ENCODE measurements around the gene BAIAP3. TPM values are rescaled to one million over a fixed set of nuclear protein-coding genes. Genes with fewer than 3 reads are reported as not detected.
A peak's percentile ranks its signal among the peaks of the same experiment; 100 is the strongest.

The BAIAP3 gene
- total RNA-seq, 1 donor from 2014 or later, result 2.3 TPM

GRCh38 chr16:1299012-1299867 lies 34.2 kb upstream of the BAIAP3 start:
- peaks cover 18% of the 10 kb centered on the region for H3K27me3 Mint-ChIP-seq (ENCODE audit: low read depth)
- no peak for DNase-seq (ENCODE audit: low spot score in 2 of 2, unreplicated experiment in 2 of 2)
- no peak for TF ChIP-seq CTCF (IDR thresholded peaks at IDR 0.05; ENCODE audit: unreplicated experiment)
- no peaks in the 10 kb centered on the region for H3K36me3 Mint-ChIP-seq
- no peak overlapping the region for H3K27ac Mint-ChIP-seq
- no peaks in the 10 kb centered on the region for H3K9me3 Mint-ChIP-seq
- H3K4me1 Mint-ChIP-seq, result peaks cover 27% of the 10 kb centered on the region
- no peak overlapping the region for H3K4me3 Mint-ChIP-seq

DNA sequence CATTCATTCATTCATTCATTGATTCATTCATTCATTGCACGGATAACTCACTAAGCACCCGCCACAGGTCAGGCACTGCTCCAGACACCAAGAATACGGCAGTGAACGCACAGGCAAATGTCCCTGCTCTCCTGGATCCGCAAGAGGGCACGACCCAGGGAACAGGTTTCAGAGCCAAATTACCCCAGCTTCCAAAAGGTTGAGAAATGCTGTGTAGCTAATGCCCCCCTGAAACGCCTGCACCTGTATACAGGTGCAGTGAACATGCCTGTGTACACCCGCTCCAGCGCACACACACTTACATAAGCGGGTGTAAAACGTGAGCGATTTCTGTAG lies 33.6 kb upstream of the BAIAP3 start:
- Mint-ChIP-seq H3K36me3 (no peaks in the 10 kb centered on the region), H3K27me3 (ENCODE audit: low read depth) (peaks cover 18% of the 10 kb centered on the region), H3K9me3 (no peaks in the 10 kb centered on the region), H3K4me3 (no peak overlapping the region), H3K4me1 (peaks cover 24% of the 10 kb centered on the region), H3K27ac (no peak overlapping the region)
- DNase-seq (ENCODE audit: low spot score in 2 of 2, unreplicated experiment in 2 of 2), result no peak
- no peak for TF ChIP-seq CTCF (IDR thresholded peaks at IDR 0.05; ENCODE audit: unreplicated experiment)

- peaks cover 18% of the 10 kb centered on the region for H3K27me3 Mint-ChIP-seq (ENCODE audit: low read depth)
- no peaks in the 10 kb centered on the region for H3K36me3 Mint-ChIP-seq
- H3K9me3 Mint-ChIP-seq, result no peaks in the 10 kb centered on the region
- TF ChIP-seq CTCF (IDR thresholded peaks at IDR 0.05; ENCODE audit: unreplicated experiment), result peak; percentile 84
- peaks cover 24% of the 10 kb centered on the region for H3K4me1 Mint-ChIP-seq
- no peak overlapping the region for H3K27ac Mint-ChIP-seq
- peak in 1 of 2 experiments; percentile 88 for DNase-seq (ENCODE audit: low spot score in 2 of 2, unreplicated experiment in 2 of 2)
- H3K4me3 Mint-ChIP-seq, result no peak overlapping the region
Measured at GRCh38 chr16:1300664-1301476, 32.6 kb upstream of the BAIAP3 start.

DNA sequence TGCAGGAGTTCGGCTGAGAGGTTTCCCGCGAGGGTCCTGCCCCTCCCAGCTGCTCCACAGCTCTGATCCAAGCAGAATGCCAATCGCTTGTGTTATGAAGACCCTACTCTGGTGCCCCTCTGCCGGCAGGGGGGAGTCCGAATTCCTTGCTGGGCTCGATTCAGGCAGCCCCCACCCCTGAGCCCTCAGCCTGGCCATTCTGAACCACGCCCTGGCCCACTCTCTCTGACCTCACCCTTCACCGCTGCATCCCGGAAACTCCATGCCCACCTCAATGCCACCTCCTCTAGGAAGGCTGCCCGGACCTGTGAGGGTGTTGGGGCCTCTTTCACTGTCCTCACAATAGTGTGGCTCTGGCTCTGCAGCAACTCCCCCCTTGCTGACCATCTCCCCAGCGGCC lies 31.9 kb upstream of the BAIAP3 start:
- Mint-ChIP-seq H3K9me3 (no peaks in the 10 kb centered on the region), H3K4me3 (no peak overlapping the region), H3K36me3 (no peaks in the 10 kb centered on the region), H3K4me1 (peaks cover 24% of the 10 kb centered on the region), H3K27ac (no peak overlapping the region), H3K27me3 (ENCODE audit: low read depth) (peaks cover 18% of the 10 kb centered on the region)
- TF ChIP-seq CTCF (IDR thresholded peaks at IDR 0.05; ENCODE audit: unreplicated experiment), result no peak
- no peak for DNase-seq (ENCODE audit: low spot score in 2 of 2, unreplicated experiment in 2 of 2)

DNA sequence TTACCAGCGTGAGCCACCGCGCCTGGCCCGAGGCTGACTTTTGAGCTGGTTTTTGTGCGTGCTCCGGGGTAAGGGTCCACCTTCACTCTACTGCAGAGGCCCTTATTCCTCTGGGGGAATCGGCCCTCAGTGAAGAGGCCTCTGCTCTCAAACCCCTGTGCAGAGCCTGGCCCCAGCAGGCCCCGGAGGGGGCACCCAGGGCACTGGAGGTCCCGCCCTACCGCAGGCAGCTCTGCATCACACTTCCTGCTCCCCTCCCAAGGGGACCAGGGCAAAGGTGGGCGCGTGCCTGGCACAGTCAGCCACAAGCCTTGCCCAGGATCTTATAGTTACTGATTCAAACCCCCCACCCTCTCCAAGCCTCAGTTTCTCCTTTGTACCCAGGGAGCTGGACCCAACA lies 27.6 kb upstream of the BAIAP3 start:
- H3K27ac Mint-ChIP-seq, result no peak overlapping the region
- H3K4me3 Mint-ChIP-seq, result no peak overlapping the region
- no peak for DNase-seq (ENCODE audit: low spot score in 2 of 2, unreplicated experiment in 2 of 2)
- no peaks in the 10 kb centered on the region for H3K9me3 Mint-ChIP-seq
- peaks cover 19% of the 10 kb centered on the region for H3K4me1 Mint-ChIP-seq
- H3K27me3 Mint-ChIP-seq (ENCODE audit: low read depth), result peaks cover 8% of the 10 kb centered on the region
- H3K36me3 Mint-ChIP-seq, result no peaks in the 10 kb centered on the region
- TF ChIP-seq CTCF (IDR thresholded peaks at IDR 0.05; ENCODE audit: unreplicated experiment), result no peak

All from mesothelial cell of epicardium (in vitro differentiated cells).